Suprapubic skin (tissue), 4 donors: ENCODE data around the gene LCE2B. TPM values are rescaled to one million over a fixed set of nuclear protein-coding genes. Genes with fewer than 3 reads are reported as not detected.
"Not testable (repeated sequence)": the region's sequence is repeated elsewhere in the genome, so short reads cannot be mapped to it uniquely, and the experiment has no call there.

Source experiments
- DNase-seq, 2 donors: peaks; one replicate each; pipeline ENCODE4 v3.0.0-alpha.2; 2019; ENCODE audit warnings: low spot score in 2 of 2
- H3K27ac ChIP-seq: fragments of 200-600 bp; sonication (generic); one replicate; pipeline ENCODE4 v1.5.1; 2019
- H3K27me3 ChIP-seq: fragments of 200-600 bp; sonication (generic); one replicate; pipeline ENCODE4 v1.5.1; 2019
- H3K36me3 ChIP-seq: fragments of 200-600 bp; sonication (generic); one replicate; pipeline ENCODE4 v1.5.1; 2019
- H3K4me1 ChIP-seq: fragments of 200-600 bp; sonication (generic); one replicate; pipeline ENCODE4 v1.5.1; 2019
- H3K4me3 ChIP-seq: fragments of 200-600 bp; sonication (generic); one replicate; pipeline ENCODE4 v1.5.1; 2019; ENCODE audit warnings: mild to moderate bottlenecking
- H3K9me3 ChIP-seq: fragments of 200-600 bp; sonication (generic); one replicate; pipeline ENCODE4 v1.5.1; 2019
- EP300 ChIP-seq: sonication (generic); formaldehyde crosslinking; IDR thresholded peaks from one replicate; pipeline ENCODE4 v1.6.1; 2017; ENCODE audit warnings: antibody characterized with exemption
- POLR2A ChIP-seq, 2 donors: fragments of 450-650 bp; IDR thresholded peaks; one replicate each; pipeline ENCODE4 v1.6.1; 2017; ENCODE audit warnings: antibody characterized with exemption in 2 of 2, mild to moderate bottlenecking in 2 of 2, moderate library complexity in 2 of 2
- POLR2AphosphoS5 ChIP-seq, 3 donors: sonication (generic); formaldehyde crosslinking; IDR thresholded peaks; one replicate each; pipeline ENCODE4 v1.6.1; 2017; ENCODE audit warnings: antibody characterized with exemption in 3 of 3
- WGBS: methylation state at CpG from one replicate; pipeline ENCODE4 v1.1.5; 2018; 5-methylcytosine and 5-hydroxymethylcytosine counted together
- total RNA-seq, 4 donors: library from RNA; depleted of rRNA; stranded (reverse); fragments of >200 nt; gene quantifications; one replicate each; pipeline ENCODE4 v1.1.0, GENCODE V29; 2016
- TF ChIP-seq, protein P1 (sequence below), 2 donors: fragments of 200-600 bp in 1 of 2; fragments of 450-650 bp in 1 of 2; sonication (generic) in 1 of 2; IDR thresholded peaks; one replicate each; pipeline ENCODE4 v1.5.1; 2016 to 2019; ENCODE audit warnings: antibody characterized with exemption in 2 of 2, mild to moderate bottlenecking in 1 of 2, moderate library complexity in 1 of 2

Gene LCE2B
- total RNA-seq, 4 donors from 2014 or later = 91.9 to 1,442 (median 997) TPM

DNA sequence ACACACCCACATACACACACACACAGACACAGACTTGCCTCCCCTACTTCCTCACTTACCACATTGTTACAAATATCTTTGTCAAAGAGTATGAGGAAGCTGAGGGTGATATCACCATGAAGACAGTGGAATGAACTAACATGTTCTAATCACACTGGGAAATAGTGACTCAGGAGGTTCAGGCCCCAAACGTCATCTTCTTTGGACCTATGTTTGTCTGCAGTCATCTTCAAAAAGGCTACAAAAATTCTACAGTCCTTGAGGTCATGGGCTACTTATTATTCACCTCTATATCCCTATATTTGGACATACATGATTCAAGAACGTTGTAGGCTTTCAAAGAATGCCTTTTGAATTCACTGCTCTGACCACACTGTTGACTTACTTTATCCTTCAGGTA, 12.9 kb upstream of the LCE2B start:
- Histone ChIP-seq H3K27me3 (peaks cover 2% of the 10 kb centered on the region), H3K9me3 (no peaks in the 10 kb centered on the region), H3K4me1 (no peaks in the 10 kb centered on the region), H3K4me3 (no peak overlapping the region), H3K36me3 (no peaks in the 10 kb centered on the region), H3K27ac (no peak overlapping the region)
- 66% methylated on average over 2 of the region's 2 CpGs for WGBS
- no peak for DNase-seq
- TF ChIP-seq POLR2A (IDR thresholded peaks at IDR 0.05) = no peak
- TF ChIP-seq, protein P1, sequence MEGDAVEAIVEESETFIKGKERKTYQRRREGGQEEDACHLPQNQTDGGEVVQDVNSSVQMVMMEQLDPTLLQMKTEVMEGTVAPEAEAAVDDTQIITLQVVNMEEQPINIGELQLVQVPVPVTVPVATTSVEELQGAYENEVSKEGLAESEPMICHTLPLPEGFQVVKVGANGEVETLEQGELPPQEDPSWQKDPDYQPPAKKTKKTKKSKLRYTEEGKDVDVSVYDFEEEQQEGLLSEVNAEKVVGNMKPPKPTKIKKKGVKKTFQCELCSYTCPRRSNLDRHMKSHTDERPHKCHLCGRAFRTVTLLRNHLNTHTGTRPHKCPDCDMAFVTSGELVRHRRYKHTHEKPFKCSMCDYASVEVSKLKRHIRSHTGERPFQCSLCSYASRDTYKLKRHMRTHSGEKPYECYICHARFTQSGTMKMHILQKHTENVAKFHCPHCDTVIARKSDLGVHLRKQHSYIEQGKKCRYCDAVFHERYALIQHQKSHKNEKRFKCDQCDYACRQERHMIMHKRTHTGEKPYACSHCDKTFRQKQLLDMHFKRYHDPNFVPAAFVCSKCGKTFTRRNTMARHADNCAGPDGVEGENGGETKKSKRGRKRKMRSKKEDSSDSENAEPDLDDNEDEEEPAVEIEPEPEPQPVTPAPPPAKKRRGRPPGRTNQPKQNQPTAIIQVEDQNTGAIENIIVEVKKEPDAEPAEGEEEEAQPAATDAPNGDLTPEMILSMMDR (IDR thresholded peaks at IDR 0.05) = no peak
- TF ChIP-seq POLR2AphosphoS5 (IDR thresholded peaks at IDR 0.05) = no peak
- TF ChIP-seq EP300 = no peak

DNA sequence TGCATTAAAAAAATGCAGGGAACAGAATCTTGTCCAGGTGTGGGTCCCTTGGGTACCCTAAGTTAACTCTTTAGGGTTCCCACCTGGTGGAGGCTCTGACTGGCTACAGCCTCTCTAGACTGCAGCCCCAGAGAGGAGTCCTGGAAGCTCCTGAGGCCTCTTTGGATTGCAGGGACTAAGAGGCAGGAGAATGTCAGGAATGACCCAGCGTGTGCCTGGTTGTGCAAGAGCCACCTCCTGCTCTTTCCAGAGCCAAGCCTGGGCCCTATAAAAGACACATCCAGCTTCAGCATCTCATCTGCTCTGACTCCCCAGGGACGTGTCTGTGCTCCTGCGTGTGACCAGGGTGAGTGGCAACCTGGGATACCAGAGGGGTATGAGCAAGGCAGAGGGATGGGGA, 10.9 kb upstream of the LCE2B start, which contains the start of gene LCE2C:
Gene LCE2C (plus strand): TSS at position 297 of the 400 bp plus-strand sequence. CDS start 737 bp downstream, outside the sequence.
- not testable (repeated sequence) for H3K4me1 ChIP-seq, H3K27ac ChIP-seq, H3K4me3 ChIP-seq, H3K9me3 ChIP-seq, DNase-seq, H3K36me3 ChIP-seq, H3K27me3 ChIP-seq
- WGBS = no CpG with 5 or more reads among the region's 3 CpGs

DNA sequence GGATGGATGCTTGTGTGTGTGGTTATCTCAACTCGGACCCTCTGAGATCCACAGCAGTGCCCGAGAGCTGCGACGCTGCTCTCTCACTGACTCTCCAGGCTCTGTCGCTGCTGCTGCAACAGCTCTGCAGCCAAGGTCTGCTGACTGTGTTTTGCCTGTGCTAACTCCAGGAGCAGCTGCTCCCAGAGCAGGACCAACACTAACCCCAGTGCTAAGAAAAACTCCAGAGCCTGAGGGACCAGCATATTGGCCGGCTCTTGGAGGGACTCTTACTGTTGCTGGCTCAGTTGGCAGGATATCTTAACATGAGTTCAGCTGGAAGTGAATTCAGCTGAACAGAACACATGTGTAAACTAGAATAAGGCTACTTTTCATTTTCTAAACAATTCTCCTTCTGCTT, 6.5 kb upstream of the LCE2B start:
- TF ChIP-seq, protein P1 (IDR thresholded peaks at IDR 0.05) = no peak
- no peak for TF ChIP-seq EP300
- no peak for TF ChIP-seq POLR2AphosphoS5 (IDR thresholded peaks at IDR 0.05)
- no peak for TF ChIP-seq POLR2A (IDR thresholded peaks at IDR 0.05)
- H3K27ac ChIP-seq = no peak overlapping the region
- H3K27me3 ChIP-seq = peaks cover 5% of the 10 kb centered on the region
- WGBS = 80% methylated on average over 4 of the region's 6 CpGs
- H3K36me3 ChIP-seq = no peaks in the 10 kb centered on the region
- H3K4me3 ChIP-seq = no peak overlapping the region
- no peaks in the 10 kb centered on the region for H3K4me1 ChIP-seq
- no peak for DNase-seq
- H3K9me3 ChIP-seq = no peaks in the 10 kb centered on the region

DNA sequence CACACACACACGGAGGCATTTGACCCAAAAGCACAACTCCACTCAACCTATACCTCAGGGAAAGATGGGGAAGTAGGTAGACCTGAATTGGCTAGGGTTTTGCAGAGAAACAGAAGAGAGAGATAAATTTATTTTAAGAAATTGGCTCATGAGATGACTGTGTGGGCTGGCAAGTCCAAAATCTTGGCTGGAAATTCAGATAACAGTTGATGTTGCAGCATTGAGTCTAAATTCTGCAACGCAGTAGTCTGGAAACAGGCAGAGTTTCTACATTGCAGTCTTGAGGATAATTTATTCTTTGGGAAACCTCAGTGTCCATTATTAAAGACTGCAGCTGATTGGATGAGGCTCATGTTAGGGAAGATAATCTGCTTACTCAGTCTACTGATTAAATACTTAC, 4.3 kb upstream of the LCE2B start:
- 72% methylated on average over 2 of the region's 2 CpGs for WGBS
- DNase-seq = no peak
- TF ChIP-seq EP300 = no peak
- TF ChIP-seq POLR2AphosphoS5 (IDR thresholded peaks at IDR 0.05) = no peak
- TF ChIP-seq POLR2A (IDR thresholded peaks at IDR 0.05) = no peak
- TF ChIP-seq, protein P1 (IDR thresholded peaks at IDR 0.05) = no peak
- Histone ChIP-seq H3K27ac (no peak overlapping the region), H3K27me3 (peaks cover 3% of the 10 kb centered on the region), H3K36me3 (no peaks in the 10 kb centered on the region), H3K4me1 (no peaks in the 10 kb centered on the region), H3K4me3 (no peak overlapping the region), H3K9me3 (no peaks in the 10 kb centered on the region)

DNA sequence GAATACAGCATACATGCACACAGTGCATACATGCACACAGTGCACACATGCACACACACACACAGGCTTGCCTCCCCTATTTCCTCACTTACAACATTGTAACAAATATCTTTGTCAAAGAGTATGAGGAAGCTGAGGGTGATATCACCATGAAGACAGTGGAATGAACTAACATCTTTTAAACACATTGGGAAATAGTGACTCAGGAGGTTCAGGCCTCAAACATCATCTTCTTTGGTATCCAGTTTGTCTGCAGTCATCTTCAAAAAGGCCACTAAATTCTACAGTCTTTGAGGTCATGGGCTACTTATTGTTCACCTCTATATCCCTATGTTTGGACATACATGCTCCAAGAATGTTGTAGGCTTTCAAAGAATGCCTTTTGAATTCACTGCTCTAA, 2.1 kb upstream of the LCE2B start:
- H3K27ac ChIP-seq = no peak overlapping the region
- TF ChIP-seq, protein P1 (IDR thresholded peaks at IDR 0.05) = no peak
- TF ChIP-seq EP300 (no peak), POLR2A (IDR thresholded peaks at IDR 0.05) (no peak), POLR2AphosphoS5 (IDR thresholded peaks at IDR 0.05) (no peak)
- H3K27me3 ChIP-seq = peaks cover under 1% of the 10 kb centered on the region
- no peak for DNase-seq
- H3K36me3 ChIP-seq = no peaks in the 10 kb centered on the region
- no peaks in the 10 kb centered on the region for H3K4me1 ChIP-seq
- H3K4me3 ChIP-seq = no peak overlapping the region
- no peaks in the 10 kb centered on the region for H3K9me3 ChIP-seq
